ENCODE data around the gene USP3.

GRCh38 chr15:63489352-63489751 lies 15.0 kb upstream of the USP3 start:
- TF ChIP-seq POLR2A (IDR thresholded peaks at IDR 0.05) (no peak), CTCF (IDR thresholded peaks at IDR 0.05) (no peak)

All from esophagus squamous epithelium (tissue), 4 donors.